Stromal cell of bone marrow (primary cell): ENCODE results near the gene EHMT1.

Source experiments
- DNase-seq: peaks from one replicate; pipeline ENCODE4 v3.0.0-alpha.2; 2012; ENCODE audit warnings: low read depth

EHMT1 gene

GRCh38 chr9:137741330-137741729 lies 122.5 kb downstream of the EHMT1 start:
- DNase-seq: no peak

- no peak for DNase-seq
These were observed 123.9 kb downstream of the EHMT1 start for GRCh38 chr9:137742698-137743097.

- DNase-seq: no peak
These were observed 124.9 kb downstream of the EHMT1 start for GRCh38 chr9:137743695-137744094.

DNA sequence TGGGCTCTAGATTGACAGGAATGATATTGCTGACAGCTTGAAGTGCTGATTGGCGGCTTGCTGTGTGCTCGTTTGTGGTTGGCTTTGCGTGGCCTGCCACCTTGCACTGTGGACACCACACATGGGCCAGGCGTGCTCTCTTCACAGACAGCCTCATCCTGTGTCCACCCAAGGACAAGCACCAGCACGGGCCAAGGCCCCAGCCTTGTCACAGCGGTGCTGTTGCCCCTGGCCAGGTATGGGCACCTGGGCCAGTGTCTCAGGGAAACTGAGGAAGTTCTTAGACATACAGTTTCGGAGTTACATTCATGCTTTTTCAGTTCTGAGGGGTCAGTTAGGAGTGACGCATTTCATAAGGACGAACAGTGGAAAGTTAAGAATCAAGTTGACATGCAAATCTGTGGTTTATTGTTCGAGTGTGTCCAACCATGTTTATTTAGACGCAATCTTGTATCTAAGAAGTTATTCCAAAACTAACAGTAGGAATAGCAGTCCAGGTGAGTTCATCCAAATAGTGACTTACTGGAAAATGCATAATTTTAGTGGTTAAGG lies 125.9 kb downstream of the EHMT1 start:
- DNase-seq: no peak

GRCh38 chr9:137745541-137745991 lies 126.8 kb downstream of the EHMT1 start:
- no peak for DNase-seq

- no peak for DNase-seq
These were observed 129.5 kb downstream of the EHMT1 start for GRCh38 chr9:137748311-137748710.

- no peak for DNase-seq
These were observed 129.9 kb downstream of the EHMT1 start for GRCh38 chr9:137748741-137749140.

GRCh38 chr9:137749511-137749910 lies 130.7 kb downstream of the EHMT1 start:
- no peak for DNase-seq

GRCh38 chr9:137750007-137750406 lies 131.2 kb downstream of the EHMT1 start:
- no peak for DNase-seq

DNA sequence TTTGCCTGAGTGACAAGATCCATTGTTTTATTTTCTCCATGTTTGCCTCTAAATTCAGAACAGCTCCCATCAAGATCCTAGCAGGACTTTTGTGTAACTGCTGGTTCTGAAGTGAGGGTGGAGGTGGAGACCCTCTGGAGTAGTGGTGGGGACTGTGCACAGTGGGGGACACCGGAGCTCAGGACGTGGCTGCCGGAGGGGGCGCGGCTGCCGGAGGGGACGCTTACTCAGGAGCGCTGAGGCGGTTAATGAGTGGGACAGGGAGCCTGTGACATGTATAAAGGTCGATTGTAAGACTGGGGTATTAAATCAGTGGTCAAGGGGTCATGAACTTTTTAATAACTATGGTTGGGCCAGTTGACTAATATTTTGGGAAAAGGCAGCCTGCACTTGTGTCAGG lies 131.8 kb downstream of the EHMT1 start:
- DNase-seq: no peak

DNA sequence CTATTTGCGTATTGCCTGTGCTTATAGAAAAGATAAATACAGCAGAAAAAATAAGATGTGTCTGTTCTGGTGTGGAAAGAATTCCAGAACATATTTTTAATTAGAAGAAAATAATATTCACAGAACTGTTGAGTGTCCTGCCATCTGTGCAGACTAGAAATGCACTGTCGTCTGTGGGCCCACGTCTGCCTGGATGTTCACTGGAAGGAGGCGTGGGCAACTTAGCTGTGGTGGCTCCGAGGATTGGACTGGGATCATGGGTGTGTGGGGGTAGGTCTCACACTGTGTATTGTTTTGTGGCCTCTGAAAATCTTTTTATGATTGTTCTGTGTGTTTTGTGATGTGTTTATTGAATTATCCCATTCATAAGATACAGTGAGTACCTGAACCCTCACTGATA lies 132.8 kb downstream of the EHMT1 start:
- DNase-seq: no peak

GRCh38 chr9:137752426-137752825 lies 133.6 kb downstream of the EHMT1 start:
- DNase-seq: no peak

DNA sequence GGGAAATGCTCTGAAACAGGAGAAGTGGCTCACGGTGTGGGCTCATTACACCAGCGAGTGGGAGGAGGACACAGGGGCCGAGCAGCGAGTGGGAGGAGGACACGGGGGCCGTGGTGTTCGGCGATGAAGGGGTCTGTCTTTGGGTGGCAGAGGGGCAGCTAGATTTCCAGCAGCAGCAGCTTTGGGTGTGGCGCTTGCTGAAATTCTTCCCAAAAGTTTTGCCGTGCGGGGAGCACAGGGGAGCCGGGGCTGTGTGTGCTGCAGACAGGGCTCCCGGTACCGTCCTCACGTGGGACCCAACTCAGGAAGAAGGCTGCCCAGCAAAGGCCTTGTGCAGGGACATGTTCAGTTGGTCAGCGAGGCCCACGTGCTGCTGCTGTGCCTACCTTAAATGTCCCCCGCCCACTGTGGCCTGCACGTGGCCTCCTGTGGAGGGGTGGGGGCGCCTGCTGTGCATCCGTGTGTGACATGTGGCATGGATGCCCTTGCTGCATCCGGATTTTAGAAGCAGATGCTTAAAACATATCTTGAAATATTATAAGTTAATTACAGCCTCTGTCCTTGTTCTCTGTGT lies 134.5 kb downstream of the EHMT1 start:
- DNase-seq: no peak

- no peak for DNase-seq
These were observed 136.6 kb downstream of the EHMT1 start for GRCh38 chr9:137755261-137755927.

GRCh38 chr9:137756045-137756744 lies 137.4 kb downstream of the EHMT1 start:
- peak; percentile 1 for DNase-seq

DNA sequence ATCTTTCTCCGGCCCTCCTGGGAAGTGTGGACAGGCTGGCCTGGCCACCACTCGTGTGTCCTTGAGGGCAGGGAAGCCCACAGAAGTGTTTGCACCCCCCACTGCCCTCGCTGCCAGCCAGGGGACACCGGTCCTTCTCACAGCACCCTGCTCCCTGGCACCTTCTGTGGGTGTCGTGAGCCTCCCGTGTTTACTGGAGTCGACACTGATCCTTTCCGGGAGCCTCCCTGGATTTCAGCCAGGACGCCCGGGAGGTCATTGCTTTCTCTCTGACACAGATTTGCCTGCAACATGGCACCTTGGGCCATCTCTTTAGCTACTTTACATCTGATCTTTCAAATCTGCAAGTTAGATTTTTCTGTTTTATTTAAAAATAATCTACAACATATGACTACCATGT lies 138.3 kb downstream of the EHMT1 start:
- DNase-seq: no peak

- DNase-seq: no peak
These were observed 138.8 kb downstream of the EHMT1 start for GRCh38 chr9:137757613-137758029.

DNA sequence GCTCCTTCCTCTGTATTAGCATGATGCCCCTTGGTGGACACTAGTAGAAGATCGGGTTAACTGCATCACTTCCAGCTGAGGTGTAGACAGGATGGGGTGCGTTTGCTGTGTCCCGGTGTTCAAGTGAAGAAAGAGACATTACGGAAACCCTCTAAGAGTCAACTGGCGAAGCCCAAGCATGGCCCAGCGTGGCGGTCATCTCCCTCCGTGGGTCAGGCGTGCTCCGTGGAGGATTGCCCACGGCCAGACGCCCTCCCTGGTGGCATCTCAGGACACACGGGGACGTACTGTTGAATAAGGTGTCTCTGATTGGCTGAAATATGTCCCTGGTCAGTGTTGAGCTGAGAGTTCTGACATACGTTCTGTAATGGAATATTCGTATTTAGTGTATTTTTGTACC lies 139.3 kb downstream of the EHMT1 start:
- DNase-seq: no peak

DNA sequence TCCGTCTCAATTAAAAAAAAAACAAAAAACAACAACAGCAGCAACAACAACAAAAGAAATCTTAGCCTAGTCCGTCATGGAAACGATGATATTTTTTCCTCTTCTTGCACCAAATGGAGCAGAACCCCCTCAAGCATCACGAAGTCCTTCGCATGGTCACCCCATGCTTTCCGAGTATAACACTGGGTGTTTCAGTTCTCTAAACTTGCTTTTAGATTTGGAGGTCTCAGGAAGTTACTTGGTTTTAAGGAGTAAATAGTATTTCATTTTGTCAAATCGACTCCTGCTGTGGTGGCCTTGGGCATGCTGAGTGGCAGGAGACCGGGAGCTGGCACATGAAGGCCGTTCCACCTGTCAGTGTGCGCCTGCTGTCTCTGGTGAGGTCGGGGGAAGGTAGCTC lies 140.3 kb downstream of the EHMT1 start:
- no peak for DNase-seq

DNA sequence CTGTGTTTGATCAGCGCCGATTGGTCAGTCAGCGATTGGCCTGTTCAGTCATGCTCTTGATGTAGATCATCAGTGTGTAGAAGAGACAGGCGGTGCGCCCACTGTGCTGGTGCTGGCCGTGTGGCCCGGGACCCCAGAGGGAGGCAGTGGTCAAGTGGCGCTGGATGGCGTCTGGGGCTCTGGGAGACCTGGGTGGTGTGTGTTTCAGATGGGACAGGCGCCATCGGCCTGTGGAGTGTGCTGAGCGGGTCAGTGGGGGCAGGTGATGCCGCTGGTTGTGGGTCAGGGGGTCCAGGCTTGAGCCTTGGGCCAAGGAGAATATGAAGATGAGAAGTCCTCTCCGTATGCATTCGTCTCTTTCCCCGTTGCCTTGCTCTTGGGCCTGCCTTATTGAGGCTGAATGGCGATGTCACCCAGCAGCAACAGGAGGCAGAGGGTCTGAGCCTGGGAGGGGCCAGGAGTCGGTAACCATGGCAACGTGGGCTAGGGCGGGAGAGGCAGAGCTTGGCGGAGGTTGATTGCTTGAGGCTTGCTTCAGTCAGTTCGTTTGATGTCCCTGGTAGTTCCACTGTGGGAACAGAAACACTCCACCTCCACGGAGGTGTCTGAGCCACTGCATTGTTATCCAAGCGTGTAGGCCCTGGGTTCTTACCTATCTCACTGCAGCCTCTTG lies 141.0 kb downstream of the EHMT1 start:
- no peak for DNase-seq

GRCh38 chr9:137760426-137760825 lies 141.6 kb downstream of the EHMT1 start:
- DNase-seq: peak; percentile 44

GRCh38 chr9:137761032-137761431 lies 142.2 kb downstream of the EHMT1 start:
- no peak for DNase-seq

DNA sequence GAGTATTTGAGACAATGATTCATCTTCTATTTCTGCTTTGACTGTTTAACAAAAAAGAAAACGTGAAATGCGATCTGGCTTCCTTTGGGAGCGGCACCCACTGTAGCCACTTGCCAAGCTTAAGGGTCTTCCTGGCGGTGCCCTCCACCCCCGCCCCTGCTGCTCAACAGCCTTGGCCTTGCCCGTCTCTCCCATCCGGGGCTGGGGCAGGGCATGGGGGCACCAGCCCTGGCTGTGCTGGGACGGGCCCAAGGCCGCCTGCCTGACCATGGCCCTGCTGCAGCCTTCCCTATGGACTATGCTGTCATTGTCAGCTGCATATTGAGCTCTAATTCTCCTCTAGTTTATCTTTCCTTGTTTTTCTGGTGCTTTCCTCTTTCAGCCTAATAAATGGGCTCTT lies 143.0 kb downstream of the EHMT1 start:
- DNase-seq: no peak
